PC-3 (cell line): ENCODE data around the gene BNIP1. TPM values are rescaled to one million over a fixed set of nuclear protein-coding genes. Genes with fewer than 3 reads are reported as not detected.

Source experiments
- ATAC-seq: fragments of 200-7000 bp; cut with Tn5 transposase; 2 replicates; pipeline ENCODE4 v1.9.1; 2020; ENCODE audit warnings: mild to moderate bottlenecking, moderate library complexity
- BruUV-seq: library from RNA; stranded (reverse); fragments of 400-500 nt; replicated peaks from 2 replicates; lab custom pipeline; 2021; lab: Mats Ljungman, UMichigan
- CTCF ChIA-PET: fragments of 300-600 bp; sonication (Branson Sonifier 250); formaldehyde crosslinking; loops from one replicate; lab custom pipeline; 2022; ENCODE audit warnings: antibody characterized with exemption; lab: Charles Lee
- POLR2A ChIA-PET: fragments of 300-600 bp; sonication (Branson Sonifier 250); formaldehyde crosslinking; loops from one replicate; lab custom pipeline; 2022; ENCODE audit warnings: antibody characterized with exemption; ENCODE audit not compliant: unreplicated experiment; lab: Charles Lee
- DNase-seq: peaks from one replicate; pipeline ENCODE4 v3.0.0-alpha.2; 2015
- H2AFZ ChIP-seq: fragments of 300-600 bp; sonication (generic); 2 replicates; pipeline ENCODE4 v1.6.0; 2016; ENCODE audit warnings: antibody characterized with exemption, low read length
- H3F3A ChIP-seq: fragments of 300-600 bp; sonication (generic); one replicate; pipeline ENCODE4 v1.6.0; 2017; ENCODE audit warnings: antibody characterized with exemption, low read length, control low read depth, mild to moderate bottlenecking; ENCODE audit not compliant: unreplicated experiment
- H3K27ac ChIP-seq: fragments of 300-600 bp; sonication (generic); 2 replicates; pipeline ENCODE4 v1.5.1; 2016; ENCODE audit warnings: mild to moderate bottlenecking, low read length
- H3K27me3 ChIP-seq: fragments of 300-600 bp; sonication (generic); 2 replicates; pipeline ENCODE4 v1.6.1; 2016; ENCODE audit warnings: low read length, mixed read lengths
- H3K36me3 ChIP-seq: fragments of 300-600 bp; sonication (generic); 2 replicates; pipeline ENCODE4 v1.6.1; 2016; ENCODE audit warnings: low read depth, mixed run types, low read length, mixed read lengths
- H3K4me1 ChIP-seq: fragments of 300-600 bp; sonication (generic); 2 replicates; pipeline ENCODE4 v1.5.1; 2016; ENCODE audit warnings: low read length; ENCODE audit not compliant: insufficient read depth
- H3K4me2 ChIP-seq: fragments of 300-600 bp; sonication (generic); 2 replicates; pipeline ENCODE4 v1.6.0; 2016; ENCODE audit warnings: low read length
- H3K4me3 ChIP-seq: fragments of 300-600 bp; sonication (generic); 2 replicates; pipeline ENCODE4 v1.5.1; 2016; ENCODE audit warnings: mild to moderate bottlenecking, low read length, mixed read lengths
- H3K79me2 ChIP-seq: fragments of 300-600 bp; sonication (generic); 2 replicates; pipeline ENCODE4 v1.6.1; 2017; ENCODE audit warnings: low read length, mixed read lengths
- H3K9ac ChIP-seq: fragments of 300-600 bp; sonication (generic); 2 replicates; pipeline ENCODE4 v1.6.0; 2016; ENCODE audit warnings: mild to moderate bottlenecking, low read length
- H3K9me2 ChIP-seq: fragments of 300-600 bp; sonication (generic); replicated peaks from 2 replicates; pipeline ENCODE4 v1.6.1; 2016; ENCODE audit warnings: mixed run types, low read length, mixed read lengths
- H3K9me3 ChIP-seq: fragments of 300-600 bp; sonication (generic); 2 replicates; pipeline ENCODE4 v1.6.1; 2016; ENCODE audit warnings: low read length, mixed read lengths
- H4K20me1 ChIP-seq: fragments of 300-600 bp; sonication (generic); 2 replicates; pipeline ENCODE4 v1.6.1; 2016; ENCODE audit warnings: low read length, mixed read lengths
- CTCF ChIP-seq: fragments of 300-600 bp; sonication (generic); conservative IDR thresholded peaks from 2 replicates; pipeline ENCODE4 v1.5.1; 2017; ENCODE audit warnings: antibody characterized with exemption, low read depth, mild to moderate bottlenecking, low read length
- EZH2 ChIP-seq: fragments of 300-600 bp; sonication (generic); IDR thresholded peaks from one replicate; pipeline ENCODE4 v1.6.1; 2017; ENCODE audit warnings: antibody characterized with exemption, mild to moderate bottlenecking, low read length; ENCODE audit not compliant: unreplicated experiment
- EZH2phosphoT487 ChIP-seq: fragments of 300-600 bp; sonication (generic); IDR thresholded peaks from 2 replicates; pipeline ENCODE4 v1.6.1; 2018; ENCODE audit warnings: mild to moderate bottlenecking, antibody characterized with exemption, low read length, borderline replicate concordance
- intact Hi-C: fragments of 100-400 bp; cut with micrococcal nuclease; formaldehyde crosslinking; loops from 2 replicates; pipeline ENCODE4 v1.9.0; 2023
- total RNA-seq: library from RNA; depleted of rRNA; stranded (reverse); fragments of >200 nt; gene quantifications from 2 replicates; pipeline ENCODE4 v1.2.3, GENCODE V29; 2014

BNIP1 gene
- total RNA-seq, 1 experiment from 2014 or later: 21.5 TPM

- POLR2A ChIA-PET: no interaction called here
- CTCF ChIA-PET: no interaction called here
Measured at GRCh38 chr5:173172166-173172565, 27.8 kb downstream of the BNIP1 start.

GRCh38 chr5:173175523-173175922 is 31.2 kb downstream of the BNIP1 start:
- Histone ChIP-seq H2AFZ (no peak overlapping the region), H3K79me2 (no peaks in the 10 kb centered on the region), H4K20me1 (no peaks in the 10 kb centered on the region), H3K4me3 (no peak overlapping the region), H3K9me3 (peaks cover 4% of the 10 kb centered on the region; the same call in 1 of the 2 replicates), H3K27me3 (no peaks in the 10 kb centered on the region), H3K9me2 (no peaks in the 10 kb centered on the region), H3K27ac (no peak overlapping the region), H3K4me2 (no peak overlapping the region), H3K9ac (no peak overlapping the region), H3K4me1 (no peaks in the 10 kb centered on the region), H3F3A (no peaks in the 10 kb centered on the region), H3K36me3 (no peaks in the 10 kb centered on the region)
- ChIA-PET CTCF (no interaction called here), POLR2A (no interaction called here)
- DNase-seq: no peak
- BruUV-seq: no TSS peak
- ATAC-seq: no peak
- TF ChIP-seq CTCF (no peak), EZH2phosphoT487 (no peak), EZH2 (no peak)
- intact Hi-C loops: no loop called here

More at GRCh38 chr5:173172166-173172565, 27.8 kb downstream of the BNIP1 start:
- H3K79me2 ChIP-seq: no peaks in the 10 kb centered on the region
- H3K4me1 ChIP-seq: no peaks in the 10 kb centered on the region
- BruUV-seq: no TSS peak
- H3F3A ChIP-seq: no peaks in the 10 kb centered on the region
- no peaks in the 10 kb centered on the region for H4K20me1 ChIP-seq
- DNase-seq: no peak
- H3K27me3 ChIP-seq: no peaks in the 10 kb centered on the region
- H3K9ac ChIP-seq: no peak overlapping the region
- TF ChIP-seq EZH2 (no peak), EZH2phosphoT487 (no peak), CTCF (no peak)
- H2AFZ ChIP-seq: no peak overlapping the region
- H3K4me3 ChIP-seq: no peak overlapping the region
- no peaks in the 10 kb centered on the region for H3K9me3 ChIP-seq
- intact Hi-C loops: no loop called here
- no peaks in the 10 kb centered on the region for H3K36me3 ChIP-seq
- no peak for ATAC-seq
- H3K4me2 ChIP-seq: no peak overlapping the region
- H3K9me2 ChIP-seq: no peaks in the 10 kb centered on the region
- no peak overlapping the region for H3K27ac ChIP-seq

DNA sequence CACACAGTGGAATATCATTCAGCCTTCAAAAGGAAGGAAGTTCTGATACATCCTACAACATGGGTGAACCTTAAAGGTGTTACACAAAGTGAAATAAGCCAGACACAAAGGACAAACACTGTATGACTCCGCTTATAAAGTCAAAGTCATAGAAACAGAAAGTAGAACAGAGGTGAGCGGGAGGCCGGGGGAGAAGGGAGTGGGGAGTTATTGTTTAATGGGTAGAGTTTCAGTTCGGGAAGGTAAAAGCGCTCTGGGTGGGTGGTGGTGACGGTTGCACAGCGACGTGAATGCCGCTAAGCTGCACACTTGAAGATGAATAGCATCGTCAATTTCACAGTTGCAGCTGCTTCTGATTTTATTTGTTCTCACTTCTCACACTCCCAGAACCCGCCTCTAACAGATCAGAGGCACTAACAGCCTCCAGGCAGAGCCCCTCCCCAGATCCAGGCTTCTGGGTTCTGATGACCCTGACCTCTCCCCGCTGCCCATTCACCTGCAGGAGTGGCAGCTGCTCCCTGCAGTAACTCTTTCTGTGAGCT is 34.1 kb downstream of the BNIP1 start:
- intact Hi-C loops: no loop called here
- CTCF ChIA-PET: no interaction called here

More for the DNA sequence above, 34.1 kb downstream of the BNIP1 start:
- Histone ChIP-seq H3K79me2 (no peaks in the 10 kb centered on the region), H3K27ac (no peak overlapping the region), H3K36me3 (no peaks in the 10 kb centered on the region), H3K27me3 (no peaks in the 10 kb centered on the region), H2AFZ (no peak overlapping the region), H3K4me3 (no peak overlapping the region), H3K9ac (no peak overlapping the region), H3K4me1 (no peaks in the 10 kb centered on the region), H3F3A (no peaks in the 10 kb centered on the region), H3K9me3 (peaks cover 7% of the 10 kb centered on the region; the same call in 1 of the 2 replicates), H4K20me1 (no peaks in the 10 kb centered on the region), H3K9me2 (no peaks in the 10 kb centered on the region), H3K4me2 (no peak overlapping the region)
- DNase-seq (no peak), ATAC-seq (no peak)
- POLR2A ChIA-PET: no interaction called here
- BruUV-seq: no TSS peak
- TF ChIP-seq EZH2phosphoT487: no peak
- no peak for TF ChIP-seq EZH2
- TF ChIP-seq CTCF: no peak
